Sigmoid colon (tissue), 3 donors: Measurements from ENCODE around the gene CLDN16.

Experiments used
- CTCF ChIP-seq, 4 experiments: fragments of 450-650 bp in 3 of 4; fragments of 200-600 bp in 1 of 4; IDR thresholded peaks; one replicate each; pipeline ENCODE4 v1.5.1; 2016 to 2019; ENCODE audit warnings: antibody characterized with exemption in 4 of 4, mild to moderate bottlenecking in 3 of 4, moderate library complexity in 2 of 4
- POLR2A ChIP-seq, 2 donors: fragments of 450-650 bp; IDR thresholded peaks; one replicate each; pipeline ENCODE4 v1.6.1; 2016; ENCODE audit warnings: antibody characterized with exemption in 2 of 2, mild to moderate bottlenecking in 2 of 2, moderate library complexity in 2 of 2

GRCh38 chr3:190381441-190381840 lies 6.5 kb upstream of the CLDN16 start:
- no peak for TF ChIP-seq CTCF (IDR thresholded peaks at IDR 0.05)
- TF ChIP-seq POLR2A (IDR thresholded peaks at IDR 0.05), result no peak
